MM.1S (cell line): ENCODE data around the gene ISLR.

Experiments used
- CTCF ChIP-seq: fragments of 300-600 bp; sonication (generic); IDR thresholded peaks from 2 replicates; pipeline ENCODE4 v1.5.1; 2016; ENCODE audit warnings: antibody characterized with exemption, low read length, mixed read lengths
- EZH2 ChIP-seq: fragments of 300-600 bp; sonication (generic); optimal IDR thresholded peaks from 2 replicates; pipeline ENCODE3; 2017; ENCODE audit warnings: low read depth, mild to moderate bottlenecking, antibody characterized with exemption, low read length, mixed read lengths
- EZH2phosphoT487 ChIP-seq: fragments of 300-600 bp; sonication (generic); IDR thresholded peaks from 2 replicates; pipeline ENCODE4 v1.6.1; 2018; ENCODE audit warnings: antibody characterized with exemption, low read length

- no peak for TF ChIP-seq EZH2
- TF ChIP-seq CTCF = no peak
- no peak for TF ChIP-seq EZH2phosphoT487
Measured at GRCh38 chr15:74216949-74217348, 43.4 kb downstream of the ISLR start.
